SU-DHL-6 (cell line): ENCODE measurements around the gene POLA1.
A peak's percentile ranks its signal among the peaks of the same experiment; 100 is the strongest.

Experiments
- H2AFZ ChIP-seq: fragments of 200-600 bp; sonication (generic); 2 replicates; pipeline ENCODE4 v1.6.1; 2014; ENCODE audit warnings: low read depth, mild to moderate bottlenecking, moderate library complexity, mixed read lengths, antibody characterized with exemption, low read length; ENCODE audit not compliant: severe bottlenecking
- H3F3A ChIP-seq: fragments of 200-600 bp; shearing (Covaris generic); 2 replicates; pipeline ENCODE4 v1.6.0; 2016; ENCODE audit warnings: antibody characterized with exemption, mild to moderate bottlenecking; ENCODE audit not compliant: insufficient read depth
- H3K27ac ChIP-seq: fragments of 200-600 bp; sonication (generic); 2 replicates; pipeline ENCODE4 v1.5.1; 2016; ENCODE audit warnings: low read depth, mild to moderate bottlenecking, low read length, moderate library complexity, mixed read lengths
- H3K27me3 ChIP-seq: fragments of 200-600 bp; sonication (generic), shearing (Covaris generic); 2 replicates; pipeline ENCODE4 v1.6.0; 2014; ENCODE audit warnings: mild to moderate bottlenecking, low read length
- H3K36me3 ChIP-seq: fragments of 200-600 bp; sonication (generic); 2 replicates; pipeline ENCODE4 v1.6.1; 2014; ENCODE audit warnings: mild to moderate bottlenecking, low read length, mixed read lengths
- H3K4me2 ChIP-seq: fragments of 300-600, 200-600 bp; shearing (Covaris generic), sonication (generic); 2 replicates; pipeline ENCODE4 v1.6.0; 2014; ENCODE audit warnings: low read length, low read depth, mild to moderate bottlenecking; ENCODE audit not compliant: poor library complexity, severe bottlenecking
- H3K4me3 ChIP-seq: fragments of 200-600 bp; sonication (generic); 2 replicates; pipeline ENCODE4 v1.5.1; 2014; ENCODE audit warnings: antibody characterized with exemption, low read length, mild to moderate bottlenecking, mixed read lengths; ENCODE audit not compliant: insufficient read depth, poor library complexity, severe bottlenecking
- H3K79me2 ChIP-seq: fragments of 200-600 bp; sonication (generic); 2 replicates; pipeline ENCODE4 v1.6.1; 2014; ENCODE audit warnings: mild to moderate bottlenecking, low read length, moderate library complexity; ENCODE audit not compliant: insufficient read depth
- H3K9ac ChIP-seq: fragments of 200-600 bp; sonication (generic); 2 replicates; pipeline ENCODE4 v1.7.0; 2014; ENCODE audit warnings: mild to moderate bottlenecking, low read length
- H3K9me2 ChIP-seq: fragments of 200-600 bp; sonication (generic); replicated peaks from 2 replicates; pipeline ENCODE4 v1.6.1; 2014; ENCODE audit warnings: low read length; ENCODE audit not compliant: insufficient read depth
- H3K9me3 ChIP-seq: fragments of 200-600 bp; sonication (generic); 2 replicates; pipeline ENCODE4 v1.6.1; 2014; ENCODE audit warnings: low read length, mixed read lengths; ENCODE audit not compliant: insufficient read depth
- H4K20me1 ChIP-seq: fragments of 200-600 bp; sonication (generic); 2 replicates; pipeline ENCODE4 v1.6.1; 2014; ENCODE audit warnings: low read depth, mild to moderate bottlenecking, antibody characterized with exemption, low read length, moderate library complexity, mixed read lengths
- EZH2phosphoT487 ChIP-seq: fragments of 200-600 bp; sonication (generic), shearing (Covaris generic); conservative IDR thresholded peaks from 2 replicates; pipeline ENCODE4 v1.6.1; 2018; ENCODE audit warnings: mild to moderate bottlenecking, antibody characterized with exemption, low read length, moderate library complexity, mixed read lengths
- TF ChIP-seq, protein P1 (sequence below): fragments of 200-600 bp; sonication (generic); IDR thresholded peaks from one replicate; pipeline ENCODE4 v1.5.1; 2017; ENCODE audit warnings: antibody characterized with exemption, mild to moderate bottlenecking, low read length, moderate library complexity; ENCODE audit not compliant: insufficient read depth, poor library complexity, severe bottlenecking

The POLA1 gene

DNA sequence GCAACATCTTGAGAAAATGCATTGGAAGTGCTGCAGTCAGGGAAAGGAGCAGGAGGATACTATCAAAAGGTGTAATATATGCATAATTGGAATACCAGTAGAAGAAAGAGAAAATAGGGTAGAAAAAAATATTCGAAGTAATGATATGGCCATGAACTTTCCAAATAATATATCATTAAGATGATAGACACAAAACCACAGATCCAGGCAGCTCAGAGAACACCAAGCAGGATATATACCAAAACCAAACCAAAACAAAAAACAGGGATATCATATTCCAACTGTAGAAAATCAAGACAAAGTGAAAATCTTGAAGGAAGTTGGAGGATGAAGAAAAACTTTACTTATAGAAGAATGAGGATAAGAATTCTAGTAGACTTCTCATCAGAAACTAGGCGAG, 9.7 kb upstream of the POLA1 start:
- no peaks in the 10 kb centered on the region for H4K20me1 ChIP-seq
- no peak overlapping the region for H3K4me2 ChIP-seq
- H3K9ac ChIP-seq = no peak overlapping the region
- H3K27ac ChIP-seq = no peak overlapping the region
- TF ChIP-seq EZH2phosphoT487 = no peak
- TF ChIP-seq, protein P1, sequence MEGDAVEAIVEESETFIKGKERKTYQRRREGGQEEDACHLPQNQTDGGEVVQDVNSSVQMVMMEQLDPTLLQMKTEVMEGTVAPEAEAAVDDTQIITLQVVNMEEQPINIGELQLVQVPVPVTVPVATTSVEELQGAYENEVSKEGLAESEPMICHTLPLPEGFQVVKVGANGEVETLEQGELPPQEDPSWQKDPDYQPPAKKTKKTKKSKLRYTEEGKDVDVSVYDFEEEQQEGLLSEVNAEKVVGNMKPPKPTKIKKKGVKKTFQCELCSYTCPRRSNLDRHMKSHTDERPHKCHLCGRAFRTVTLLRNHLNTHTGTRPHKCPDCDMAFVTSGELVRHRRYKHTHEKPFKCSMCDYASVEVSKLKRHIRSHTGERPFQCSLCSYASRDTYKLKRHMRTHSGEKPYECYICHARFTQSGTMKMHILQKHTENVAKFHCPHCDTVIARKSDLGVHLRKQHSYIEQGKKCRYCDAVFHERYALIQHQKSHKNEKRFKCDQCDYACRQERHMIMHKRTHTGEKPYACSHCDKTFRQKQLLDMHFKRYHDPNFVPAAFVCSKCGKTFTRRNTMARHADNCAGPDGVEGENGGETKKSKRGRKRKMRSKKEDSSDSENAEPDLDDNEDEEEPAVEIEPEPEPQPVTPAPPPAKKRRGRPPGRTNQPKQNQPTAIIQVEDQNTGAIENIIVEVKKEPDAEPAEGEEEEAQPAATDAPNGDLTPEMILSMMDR = no peak
- no peaks in the 10 kb centered on the region for H3K27me3 ChIP-seq
- no peaks in the 10 kb centered on the region for H3K36me3 ChIP-seq
- H2AFZ ChIP-seq = no peak overlapping the region
- no peaks in the 10 kb centered on the region for H3K79me2 ChIP-seq
- no peaks in the 10 kb centered on the region for H3K9me3 ChIP-seq
- no peaks in the 10 kb centered on the region for H3F3A ChIP-seq
- H3K9me2 ChIP-seq = no peaks in the 10 kb centered on the region
- H3K4me3 ChIP-seq = no peak overlapping the region

DNA sequence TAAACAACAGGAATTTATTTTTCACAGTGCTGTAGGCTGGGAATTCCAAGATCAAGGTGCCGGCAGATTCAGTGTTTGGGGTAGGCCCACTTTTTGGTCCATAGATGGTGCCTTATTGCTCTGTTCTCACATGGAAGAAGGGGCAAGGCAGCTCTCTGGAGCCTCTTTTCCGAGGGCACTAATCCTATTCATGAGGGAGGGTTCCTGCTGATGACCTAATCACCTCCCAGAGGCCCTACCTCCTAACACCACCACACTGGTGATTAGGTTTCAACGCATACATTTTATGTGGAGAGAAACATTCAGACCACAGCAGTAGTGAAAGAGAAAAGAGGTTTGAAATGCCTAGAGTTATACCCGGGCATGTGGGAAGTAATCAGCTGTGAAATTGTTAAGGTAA, 1.4 kb upstream of the POLA1 start:
- no peak overlapping the region for H3K27ac ChIP-seq
- peaks cover 36% of the 10 kb centered on the region for H3K79me2 ChIP-seq
- no peaks in the 10 kb centered on the region for H3K9me3 ChIP-seq
- no peak overlapping the region for H3K4me3 ChIP-seq
- no peaks in the 10 kb centered on the region for H3K9me2 ChIP-seq
- no peak overlapping the region for H2AFZ ChIP-seq
- no peaks in the 10 kb centered on the region for H3K27me3 ChIP-seq
- H3K36me3 ChIP-seq = no peaks in the 10 kb centered on the region
- H3K9ac ChIP-seq = no peak overlapping the region
- H3K4me2 ChIP-seq = no peak overlapping the region
- TF ChIP-seq, protein P1 = no peak
- TF ChIP-seq EZH2phosphoT487 = no peak
- H3F3A ChIP-seq = no peaks in the 10 kb centered on the region
- no peaks in the 10 kb centered on the region for H4K20me1 ChIP-seq

DNA sequence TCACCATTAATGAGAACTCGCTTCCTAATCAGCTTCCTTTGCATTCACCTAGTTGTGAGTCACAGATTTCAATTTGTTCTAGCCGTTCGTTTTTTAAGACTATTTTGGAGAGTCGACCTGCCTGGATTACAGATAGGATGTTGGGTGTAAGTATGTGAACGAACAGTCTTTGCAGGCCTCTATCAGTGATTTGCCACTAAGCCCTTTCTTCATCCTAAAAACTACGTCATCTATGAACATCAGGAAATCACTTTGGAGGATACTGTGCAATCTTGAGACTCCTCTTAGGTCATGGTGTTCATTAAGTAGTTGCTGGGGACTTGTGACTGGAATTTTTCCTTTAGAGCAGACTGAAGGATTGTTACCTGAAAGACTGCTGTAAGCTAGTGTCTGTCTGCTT, 1.1 kb downstream of the POLA1 start:
- Histone ChIP-seq H3K4me3 (peak overlapping the region; percentile 85), H3K9me3 (no peaks in the 10 kb centered on the region), H3K9ac (peak overlapping the region; percentile 82), H3K4me2 (peak overlapping the region; percentile 79), H4K20me1 (no peaks in the 10 kb centered on the region), H3K79me2 (peaks cover 53% of the 10 kb centered on the region), H3F3A (no peaks in the 10 kb centered on the region), H3K9me2 (no peaks in the 10 kb centered on the region), H3K36me3 (no peaks in the 10 kb centered on the region), H3K27ac (no peak overlapping the region), H2AFZ (no peak overlapping the region), H3K27me3 (no peaks in the 10 kb centered on the region)
- TF ChIP-seq, protein P1 = no peak
- TF ChIP-seq EZH2phosphoT487 = no peak
